NCI-H2227 (cell line): ENCODE measurements around the gene DPYSL4.

Source experiments
- DNase-seq: peaks from one replicate; lab custom pipeline; 2025; ENCODE audit not compliant: unreplicated experiment; lab: John Stamatoyannopoulos, UW

Gene DPYSL4

DNA sequence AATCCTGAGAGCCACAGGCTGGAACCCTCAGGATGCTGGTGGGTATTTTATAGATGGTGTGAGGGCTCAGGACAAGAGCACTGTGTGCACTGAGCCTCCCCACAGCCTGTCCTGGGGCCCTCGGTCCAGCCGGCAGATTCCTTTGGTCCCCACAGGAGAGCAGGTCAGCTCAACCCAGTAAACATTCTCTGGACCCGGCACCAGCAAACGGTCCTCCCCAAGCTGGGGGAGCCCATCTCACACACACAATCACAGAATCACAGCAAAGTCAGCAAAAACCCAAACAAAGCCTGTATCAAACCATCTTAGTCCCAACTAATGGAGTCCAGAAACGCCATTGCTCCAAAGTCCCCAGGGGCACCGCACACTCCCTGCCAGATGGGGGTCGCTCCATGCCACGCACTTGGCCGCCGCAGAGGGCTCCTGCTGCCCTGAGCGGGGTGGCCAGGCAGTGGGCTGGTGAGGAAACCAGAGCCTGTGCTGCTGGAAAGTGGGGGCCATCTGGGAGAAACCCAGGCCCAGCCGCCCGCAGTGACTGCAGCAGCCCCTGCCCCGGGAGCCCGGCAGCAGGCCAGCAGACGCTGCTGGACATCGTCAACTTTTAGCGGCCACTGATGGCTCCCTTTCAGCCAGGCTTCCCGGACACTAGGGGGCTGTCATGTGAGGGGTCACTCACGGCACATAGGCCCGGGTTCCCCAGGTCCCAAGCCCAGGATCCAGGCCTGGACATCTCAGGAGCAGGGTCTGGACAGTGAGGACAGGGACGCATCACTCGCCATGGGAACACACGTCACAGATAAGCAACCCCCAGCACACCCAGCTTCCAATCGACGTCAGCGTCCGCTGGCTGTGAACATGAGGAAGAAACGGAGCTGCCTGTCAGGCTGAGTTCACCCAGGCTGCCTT, 52.6 kb downstream of the DPYSL4 start:
- no peak for DNase-seq

DNA sequence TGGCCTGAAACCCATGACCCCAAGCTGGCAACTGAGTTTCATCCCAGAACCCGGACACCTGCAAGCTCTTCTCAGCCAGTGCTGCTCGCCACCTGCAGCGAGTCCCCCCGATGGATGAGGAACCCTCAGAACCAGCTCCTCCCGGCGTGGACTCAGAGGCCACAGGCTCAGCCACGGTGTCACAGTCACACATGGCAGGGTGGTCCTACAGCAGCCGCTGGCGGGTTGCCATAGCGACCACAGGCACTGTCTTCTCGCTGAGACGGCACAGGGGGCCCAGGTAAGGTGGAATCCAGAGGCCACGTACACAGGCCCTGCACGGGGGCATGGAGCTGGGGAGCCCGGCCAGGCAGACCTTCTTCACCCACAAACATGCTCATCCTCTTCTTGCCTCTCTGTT, 53.4 kb downstream of the DPYSL4 start:
- DNase-seq, result no peak

DNA sequence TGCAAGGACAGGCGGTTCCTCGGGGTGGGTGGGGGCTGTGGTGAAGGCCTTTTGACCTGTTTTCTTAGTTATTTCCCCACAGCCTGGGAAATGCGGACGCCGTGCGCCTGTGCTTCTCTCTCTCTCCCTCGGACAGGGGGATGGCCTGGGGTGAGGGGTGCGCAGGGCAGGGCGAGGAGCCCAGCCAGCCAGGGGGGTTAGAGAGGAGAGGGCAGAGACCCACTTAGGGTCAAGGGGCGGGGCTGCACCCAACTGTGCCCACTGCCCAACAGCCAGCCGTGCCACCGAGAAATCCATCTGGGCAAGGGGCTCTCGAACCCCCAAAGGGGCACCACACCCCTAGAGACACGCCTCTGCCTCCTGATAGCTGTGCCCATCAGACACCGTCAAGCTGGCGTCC, 53.8 kb downstream of the DPYSL4 start:
- no peak for DNase-seq

DNA sequence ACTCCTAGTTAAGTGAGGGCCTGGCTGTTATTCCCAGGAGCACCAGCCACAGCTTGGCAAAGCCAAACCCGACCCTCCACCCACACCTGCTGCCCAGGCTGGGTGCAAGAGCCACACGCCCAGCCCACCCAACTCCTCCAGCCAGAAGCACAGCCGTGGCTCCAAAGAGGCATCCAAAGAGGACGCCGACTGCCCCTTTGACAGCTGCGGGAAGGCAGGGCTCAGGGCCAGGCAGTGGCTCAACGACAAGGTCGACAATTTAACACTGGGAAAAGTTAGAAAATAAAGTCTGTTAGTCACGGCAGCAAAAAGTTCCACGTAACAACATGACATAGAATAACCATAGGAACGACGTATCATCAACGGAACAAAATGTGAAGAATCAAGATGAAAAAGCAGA, 54.3 kb downstream of the DPYSL4 start:
- DNase-seq, result no peak

DNA sequence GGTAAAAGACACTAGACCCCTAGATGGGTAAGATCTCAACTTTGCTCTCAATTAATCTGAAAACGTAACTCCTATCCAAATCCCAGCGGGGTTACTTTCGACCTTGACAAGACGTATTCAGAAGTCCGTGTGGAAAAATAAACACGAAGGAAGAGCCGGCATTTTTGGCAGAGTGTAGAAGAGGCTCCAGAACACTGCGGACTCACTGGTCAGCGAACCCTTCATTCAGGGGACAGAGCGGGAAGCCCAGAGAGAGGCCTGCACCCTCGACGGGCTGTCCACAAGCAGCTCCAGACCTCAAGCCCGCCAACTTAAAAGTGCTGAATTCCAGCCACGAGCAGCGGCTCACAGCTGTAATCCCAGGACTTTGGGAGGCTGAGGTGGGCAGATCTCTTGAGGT, 54.7 kb downstream of the DPYSL4 start:
- no peak for DNase-seq

DNA sequence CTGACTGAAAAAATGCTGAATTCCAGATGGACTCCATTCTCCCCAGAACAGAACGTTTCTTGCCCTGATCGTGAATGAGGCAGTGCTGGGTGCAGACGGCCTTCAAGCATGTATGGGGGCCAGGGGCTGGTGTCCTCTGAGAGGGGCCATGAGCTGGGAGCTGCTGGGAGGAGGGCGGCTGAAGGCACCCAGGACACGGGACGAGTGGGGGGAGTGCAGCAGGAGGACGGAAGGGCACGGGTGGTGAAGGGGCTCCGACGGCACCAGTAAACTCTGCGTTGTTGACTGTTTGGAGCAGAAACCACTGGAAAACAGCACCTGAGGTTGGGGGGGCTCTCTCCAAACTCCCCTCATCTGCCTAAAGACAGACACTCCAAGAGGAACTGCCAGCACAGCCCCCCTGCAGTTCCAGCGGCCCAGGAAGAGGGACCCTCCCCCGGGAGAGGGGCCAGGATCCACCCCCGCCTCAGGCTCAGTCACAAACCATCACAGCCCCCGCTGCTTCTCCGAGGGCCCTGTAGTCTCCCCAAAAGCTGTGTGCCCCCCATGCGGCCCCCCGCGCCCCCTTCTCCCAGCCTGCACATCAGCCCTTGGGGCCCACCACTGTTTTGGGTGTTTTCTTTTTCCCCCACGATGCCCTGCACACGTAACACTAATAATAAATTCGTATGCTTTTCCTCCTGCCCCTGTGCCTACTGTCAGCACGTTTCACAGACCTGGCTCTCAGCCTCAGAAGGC, 55.5 kb downstream of the DPYSL4 start:
- DNase-seq, result no peak

DNA sequence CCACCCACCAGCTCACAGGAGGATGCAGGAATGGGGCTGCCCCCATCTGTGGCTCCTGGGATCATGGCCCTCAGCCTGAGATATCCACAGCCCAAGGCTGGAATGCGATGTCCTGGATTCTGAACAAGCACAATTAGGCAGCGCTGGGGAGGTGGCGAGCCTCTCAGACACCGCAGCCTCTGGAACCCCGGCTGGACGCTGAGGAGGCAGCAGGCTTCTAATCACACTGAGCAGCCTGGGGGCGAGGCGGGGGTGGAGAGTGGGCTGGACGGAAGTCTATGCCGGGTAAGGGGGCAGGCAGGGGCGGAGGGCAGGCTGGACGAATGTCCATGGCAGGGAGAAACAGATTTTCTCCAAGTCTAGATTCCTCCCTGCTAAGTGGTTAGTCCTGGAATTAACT, 56.4 kb downstream of the DPYSL4 start:
- DNase-seq, result no peak

DNA sequence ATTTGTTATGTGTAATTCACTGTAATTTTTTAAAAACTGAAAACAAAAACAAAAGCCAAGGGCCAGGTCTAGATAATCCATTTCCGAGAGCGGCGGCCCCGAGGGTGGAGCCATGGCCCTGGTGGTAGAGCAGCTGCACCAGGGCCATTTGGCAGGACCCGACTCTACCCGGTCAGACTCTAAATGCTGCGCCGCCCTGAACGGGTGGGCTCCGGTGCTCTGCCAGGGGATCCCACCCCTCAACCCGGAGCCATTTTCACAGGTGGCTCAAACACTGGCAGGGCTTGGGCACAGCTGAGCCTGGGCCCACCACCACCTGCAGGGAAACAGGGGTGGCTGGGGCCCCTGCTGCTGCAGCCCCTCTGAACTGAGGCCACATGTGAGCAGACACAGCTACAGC, 56.9 kb downstream of the DPYSL4 start:
- no peak for DNase-seq

DNA sequence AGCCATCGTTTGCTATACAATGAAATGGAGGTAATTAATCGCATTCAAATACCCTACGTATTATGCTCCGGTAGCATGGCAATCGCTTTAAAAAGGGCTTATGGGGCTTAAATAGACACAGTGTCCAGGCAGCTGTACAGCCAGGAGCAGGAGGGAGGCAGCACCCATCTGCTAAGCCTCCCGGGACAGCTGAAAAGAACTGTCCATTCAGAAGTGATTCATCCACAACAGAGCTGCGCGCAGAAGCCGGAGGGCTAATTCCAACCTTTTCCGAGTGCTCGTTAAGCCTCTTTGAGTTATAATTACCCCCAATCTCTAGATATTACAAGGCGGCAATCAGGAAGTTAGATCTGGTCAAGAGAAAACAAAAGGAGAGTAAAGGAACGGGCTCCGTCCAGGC, 58.3 kb downstream of the DPYSL4 start:
- no peak for DNase-seq

DNA sequence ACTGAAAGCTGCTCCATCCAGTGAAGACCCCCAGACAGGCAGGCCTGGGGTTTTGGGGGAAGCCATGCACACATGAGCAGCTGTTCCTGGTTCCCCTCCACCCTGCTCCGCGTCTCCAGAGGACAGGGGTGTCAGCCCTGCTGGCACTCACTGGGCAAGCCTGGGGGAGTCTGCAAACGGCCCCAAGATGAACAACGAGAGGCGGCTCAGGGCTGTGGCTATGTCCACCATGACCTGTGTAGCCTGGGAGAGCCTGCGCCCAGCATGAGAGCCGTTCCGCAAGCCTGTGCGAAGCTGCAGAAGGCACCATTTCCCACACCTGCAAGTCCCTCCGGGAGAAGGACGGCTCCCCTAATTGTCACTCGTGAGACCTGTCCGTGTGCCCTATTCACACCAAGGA, 59.5 kb downstream of the DPYSL4 start:
- DNase-seq, result no peak

DNA sequence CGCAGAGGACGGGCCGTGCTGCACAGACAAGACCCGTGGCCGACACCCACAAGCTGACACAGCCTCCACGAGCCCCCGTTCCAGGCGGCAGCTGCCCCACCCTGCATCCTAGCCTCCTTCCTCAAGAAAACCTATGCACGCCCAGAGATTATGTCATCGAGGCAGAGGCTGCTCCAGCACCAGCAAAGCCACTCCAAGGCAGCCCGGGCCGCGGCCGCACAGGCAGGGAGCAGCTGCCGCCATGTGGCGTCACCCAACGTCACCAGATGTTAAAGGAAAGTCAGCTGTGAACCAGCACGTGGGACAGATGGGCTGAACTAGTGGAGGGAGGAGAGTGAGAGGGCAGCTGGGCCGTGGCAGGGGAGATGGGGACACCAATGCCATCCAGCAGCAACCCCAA, 61.2 kb downstream of the DPYSL4 start:
- no peak for DNase-seq

DNA sequence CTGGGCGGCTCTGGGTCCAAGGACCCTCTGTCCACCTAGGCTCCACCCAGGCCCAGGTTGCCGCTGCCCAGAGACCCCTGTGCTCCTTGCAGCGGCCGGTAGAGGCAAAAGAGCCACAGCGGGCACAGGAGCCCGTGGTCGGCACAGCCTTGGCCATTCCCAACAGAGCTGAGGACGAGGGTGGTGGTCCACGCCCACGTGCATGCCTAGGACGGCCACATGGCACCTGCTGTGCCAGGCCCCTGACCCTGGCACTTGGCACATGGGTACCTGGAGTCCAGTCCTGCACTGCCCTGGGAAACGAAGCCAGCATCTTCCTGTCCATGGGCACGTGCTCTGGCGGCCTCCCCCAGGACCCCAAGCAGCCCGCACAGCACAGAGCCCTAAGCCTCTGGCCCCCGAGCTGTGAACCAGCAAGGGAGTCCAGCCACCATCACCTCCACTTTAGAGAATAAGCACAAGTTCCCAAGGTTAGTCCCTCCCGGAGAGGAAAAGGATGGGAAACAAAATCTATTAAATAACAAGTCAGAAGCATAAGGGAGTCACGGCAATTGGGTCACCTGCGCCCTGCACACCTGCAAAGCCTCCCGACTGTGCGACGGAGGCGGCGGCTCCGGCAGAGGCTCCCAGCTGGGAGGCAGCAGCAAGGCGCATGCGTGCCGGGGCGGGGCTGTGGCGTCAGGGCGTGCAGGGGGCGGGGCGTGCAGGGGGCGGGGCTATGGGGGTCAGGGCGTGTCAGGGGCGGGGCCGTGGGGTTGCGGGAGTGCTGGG, 61.9 kb downstream of the DPYSL4 start:
- DNase-seq, result no peak

DNA sequence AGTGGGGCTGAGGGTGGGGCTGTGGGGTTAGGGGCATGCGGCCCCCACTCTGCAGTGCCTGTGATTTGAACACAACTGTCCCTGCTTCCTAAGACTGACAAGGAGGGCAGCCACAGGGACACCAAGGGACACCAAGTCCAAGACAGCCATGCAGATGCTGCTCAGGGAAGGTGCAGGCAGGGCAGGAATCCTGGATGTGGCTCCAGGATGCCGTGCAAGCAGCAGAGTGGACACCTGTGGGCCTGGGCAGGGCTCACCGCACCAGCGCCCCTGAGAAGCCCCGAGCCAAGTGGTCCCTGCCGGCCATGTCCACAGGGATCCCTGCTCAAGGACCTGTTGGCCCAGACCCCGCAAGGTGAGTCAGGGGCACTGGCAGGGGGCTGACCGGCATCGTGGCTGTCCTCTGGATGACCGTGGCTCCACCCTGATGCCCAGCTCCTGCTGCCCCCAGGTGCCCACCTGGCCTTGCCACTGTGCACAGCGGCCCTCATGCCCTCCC, 62.5 kb downstream of the DPYSL4 start:
- DNase-seq, result no peak

DNA sequence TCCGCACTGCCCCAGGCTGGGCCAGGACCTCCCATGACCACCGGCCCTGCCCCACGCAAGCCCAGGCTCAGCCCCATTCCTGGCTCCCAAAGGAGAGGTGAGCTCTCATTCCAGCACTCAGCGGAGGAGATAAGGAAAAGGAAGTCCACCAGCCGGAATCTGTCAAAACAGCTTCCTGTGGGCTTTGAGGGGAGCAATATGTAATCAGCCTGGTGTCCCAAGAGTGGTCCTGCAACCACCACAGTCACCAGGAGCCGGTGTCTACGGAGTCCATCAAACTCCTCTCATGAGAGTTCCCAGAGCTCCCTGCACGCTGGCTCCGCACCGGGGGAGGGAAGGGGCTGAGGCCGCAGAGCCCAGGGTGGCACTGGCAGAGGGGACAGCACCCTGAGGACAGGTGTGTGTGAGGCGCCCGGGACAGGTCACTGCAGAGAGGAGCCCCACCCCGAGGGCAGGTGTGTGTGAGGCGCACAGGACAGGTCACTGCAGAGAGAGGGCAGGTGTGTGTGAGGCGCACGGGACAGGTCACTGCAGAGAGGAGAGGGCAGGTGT, 63.2 kb downstream of the DPYSL4 start:
- DNase-seq, result no peak

DNA sequence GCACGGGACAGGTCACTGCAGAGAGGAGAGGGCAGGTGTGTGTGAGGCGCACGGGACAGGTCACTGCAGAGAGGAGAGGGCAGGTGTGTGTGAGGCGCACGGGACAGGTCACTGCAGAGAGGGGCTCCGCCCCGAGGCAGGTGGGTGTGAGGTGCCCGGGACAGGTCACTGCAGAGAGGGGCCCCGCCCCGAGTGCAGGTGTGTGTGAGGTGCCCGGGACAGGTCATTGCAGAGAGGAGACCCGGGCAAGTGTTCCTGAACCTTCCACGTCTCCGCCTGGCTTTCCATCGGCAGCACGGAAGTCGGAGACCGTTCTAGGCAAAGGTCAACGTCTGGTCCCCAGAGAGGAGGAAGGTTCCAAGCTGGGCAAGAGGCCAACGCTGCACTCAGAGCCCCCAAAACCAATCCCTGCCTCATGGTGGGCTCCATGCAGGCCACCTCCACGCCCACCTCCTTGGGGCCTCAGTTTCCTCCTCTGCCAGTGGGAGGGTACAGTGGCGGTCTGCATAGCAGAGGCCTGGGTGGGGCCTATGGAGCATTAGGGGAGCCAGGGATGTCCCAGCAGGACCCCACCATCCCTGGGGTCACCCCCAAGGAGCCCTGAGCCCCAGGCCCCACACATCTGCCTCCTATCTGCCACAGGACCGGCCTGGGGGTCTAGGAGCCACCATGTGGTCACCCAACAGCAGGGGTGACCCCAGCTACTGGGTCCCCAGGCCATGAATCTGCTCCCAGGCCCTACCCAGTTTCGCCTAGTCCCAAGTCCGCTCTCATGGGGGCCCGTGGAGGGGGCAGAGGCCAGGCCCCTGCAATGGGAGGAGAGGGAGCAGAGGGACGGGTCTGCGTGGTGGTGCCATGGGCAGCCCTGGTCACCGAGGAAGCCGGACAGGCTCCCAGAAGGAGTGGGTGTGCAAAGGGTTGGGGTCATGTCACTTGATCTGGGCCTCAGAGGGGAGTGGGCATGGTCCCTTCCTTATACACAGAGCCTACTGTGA, 64.0 kb downstream of the DPYSL4 start:
- DNase-seq, result no peak

DNA sequence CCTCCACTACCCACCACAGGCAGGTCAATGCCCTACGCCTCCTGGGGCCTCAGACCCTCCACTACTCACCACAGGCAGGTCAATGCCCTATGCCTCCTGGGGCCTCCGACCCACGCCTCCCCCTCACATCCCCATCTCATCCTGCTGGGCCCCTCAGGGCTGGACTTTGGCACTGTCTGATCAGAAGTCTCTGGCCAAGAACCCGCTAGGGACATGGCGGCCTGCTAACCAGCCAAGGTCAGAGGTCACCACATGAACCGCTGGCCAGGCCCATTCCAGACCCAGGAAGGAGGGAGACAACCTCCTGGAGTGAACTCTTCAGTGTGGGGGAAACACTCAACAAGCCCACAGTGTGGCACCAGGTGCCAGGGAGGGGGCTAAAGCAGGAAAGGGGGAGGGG, 65.2 kb downstream of the DPYSL4 start:
- no peak for DNase-seq

DNA sequence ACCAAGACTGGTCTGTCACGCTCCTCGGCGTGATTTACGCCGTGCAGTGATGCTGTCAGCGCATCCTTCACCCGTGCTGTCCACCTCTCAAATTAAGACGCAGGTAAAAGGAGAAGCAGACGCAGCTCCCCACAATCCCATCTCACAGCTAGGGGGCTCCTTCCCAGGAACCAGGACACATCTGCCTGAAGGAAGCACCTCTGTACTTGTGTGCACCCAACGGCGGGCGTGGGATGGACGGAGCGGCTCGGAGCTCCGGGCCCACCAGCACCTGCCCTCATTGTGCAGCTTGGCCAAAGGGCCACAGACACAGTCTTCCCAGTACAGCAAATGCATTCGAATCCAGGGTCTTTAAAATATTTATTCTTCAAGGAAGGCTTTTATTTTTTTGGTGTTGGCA, 65.7 kb downstream of the DPYSL4 start:
- no peak for DNase-seq

DNA sequence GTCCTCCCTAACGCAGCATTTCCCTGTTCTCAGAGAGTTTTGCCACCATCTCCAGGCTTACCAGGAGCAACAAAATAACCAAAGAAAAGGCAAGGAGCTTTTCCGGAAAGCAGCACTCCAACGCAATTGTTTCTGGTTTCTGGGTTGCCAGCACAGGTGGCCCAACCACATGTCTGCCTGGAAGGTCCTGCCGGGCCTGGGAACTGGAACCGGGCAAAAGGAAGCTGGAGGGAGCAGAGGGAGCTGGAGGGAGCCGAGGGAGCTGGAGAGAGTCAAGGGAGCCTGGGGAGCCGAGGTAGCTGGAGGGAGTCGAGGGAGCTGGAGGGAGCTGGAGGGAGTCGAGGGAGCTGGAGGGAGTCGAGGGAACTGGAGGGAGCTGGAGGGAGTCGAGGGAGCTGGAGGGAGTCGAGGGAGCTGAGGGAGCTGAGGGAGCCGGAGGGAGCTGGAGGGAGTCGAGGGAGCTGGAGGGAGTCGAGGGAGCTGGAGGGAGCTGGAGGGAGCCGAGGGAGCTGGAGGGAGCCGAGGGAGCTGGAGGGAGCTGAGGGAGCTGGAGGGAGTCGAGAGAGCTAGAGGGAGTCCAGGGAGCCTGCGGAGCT, 66.4 kb downstream of the DPYSL4 start:
- no peak for DNase-seq

DNA sequence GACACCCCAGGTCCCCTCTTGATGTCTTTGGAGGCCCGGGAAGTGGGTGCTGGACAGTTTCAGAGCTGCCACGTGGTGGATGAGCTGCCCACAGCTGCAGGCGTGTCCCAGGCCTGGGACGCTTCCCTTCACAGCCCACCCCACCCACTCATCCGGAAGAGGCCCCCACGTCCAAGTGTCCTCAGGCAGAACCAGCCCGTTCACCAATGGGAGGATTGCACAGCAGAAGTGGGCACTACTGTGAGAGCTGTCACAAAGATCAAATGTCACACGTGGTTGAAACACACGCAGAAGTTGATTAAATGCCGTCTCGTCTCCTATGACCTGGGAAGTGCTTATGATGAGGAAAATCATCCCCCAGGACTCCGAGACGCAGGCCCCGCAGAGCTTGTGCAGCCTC, 68.1 kb downstream of the DPYSL4 start:
- no peak for DNase-seq
